HG03045 (cell line): ENCODE measurements around the gene NOC4L.

ENCODE experiments used
- ATAC-seq: cut with Tn5 transposase; IDR thresholded peaks from one replicate; pipeline ENCODE4 v1.9.1; 2021; ENCODE audit warnings: mild to moderate bottlenecking, moderate library complexity; ENCODE audit not compliant: unreplicated experiment

Gene NOC4L

GRCh38 chr12:132155771-132156572 lies 11.7 kb downstream of the NOC4L start:
- ATAC-seq, result no peak

- ATAC-seq, result no peak
These were observed 12.5 kb downstream of the NOC4L start for GRCh38 chr12:132156573-132157325.

GRCh38 chr12:132157733-132158409 lies 13.6 kb downstream of the NOC4L start:
- no peak for ATAC-seq

GRCh38 chr12:132158677-132159554 lies 14.7 kb downstream of the NOC4L start:
- ATAC-seq, result no peak

GRCh38 chr12:132159555-132160003 lies 15.3 kb downstream of the NOC4L start:
- ATAC-seq, result no peak

- no peak for ATAC-seq
These were observed 15.8 kb downstream of the NOC4L start for GRCh38 chr12:132160016-132160415.

- ATAC-seq, result no peak
These were observed 16.4 kb downstream of the NOC4L start for GRCh38 chr12:132160601-132161035.

GRCh38 chr12:132161036-132161781 lies 17.0 kb downstream of the NOC4L start:
- no peak for ATAC-seq

- ATAC-seq, result no peak
These were observed 17.7 kb downstream of the NOC4L start for GRCh38 chr12:132161796-132162507.

- ATAC-seq, result no peak
These were observed 18.3 kb downstream of the NOC4L start for GRCh38 chr12:132162508-132163031.

GRCh38 chr12:132163041-132163910 lies 19.0 kb downstream of the NOC4L start:
- no peak for ATAC-seq

- no peak for ATAC-seq
These were observed 19.6 kb downstream of the NOC4L start for GRCh38 chr12:132163911-132164288.

- no peak for ATAC-seq
These were observed 20.2 kb downstream of the NOC4L start for GRCh38 chr12:132164426-132164825.

GRCh38 chr12:132165584-132165983 lies 21.3 kb downstream of the NOC4L start:
- ATAC-seq, result no peak

- no peak for ATAC-seq
These were observed 21.8 kb downstream of the NOC4L start for GRCh38 chr12:132166093-132166492.

GRCh38 chr12:132166801-132167591 lies 22.7 kb downstream of the NOC4L start:
- no peak for ATAC-seq

- ATAC-seq, result no peak
These were observed 23.5 kb downstream of the NOC4L start for GRCh38 chr12:132167611-132168310.
